Measurements from ENCODE around the gene KRTAP5-5.
"Not testable (repeated sequence)": the region's sequence is repeated elsewhere in the genome, so short reads cannot be mapped to it uniquely, and the experiment has no call there.

Gene KRTAP5-5, protein sequence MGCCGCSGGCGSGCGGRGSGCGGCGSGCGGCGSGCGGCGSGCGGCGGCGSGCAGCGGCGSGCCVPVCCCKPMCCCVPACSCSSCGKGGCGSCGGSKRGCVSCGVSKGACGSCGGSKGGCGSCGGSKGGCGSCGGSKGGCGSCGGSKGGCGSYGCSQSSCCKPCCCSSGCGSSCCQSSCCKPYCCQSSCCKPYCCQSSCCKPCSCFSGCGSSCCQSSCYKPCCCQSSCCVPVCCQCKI

DNA sequence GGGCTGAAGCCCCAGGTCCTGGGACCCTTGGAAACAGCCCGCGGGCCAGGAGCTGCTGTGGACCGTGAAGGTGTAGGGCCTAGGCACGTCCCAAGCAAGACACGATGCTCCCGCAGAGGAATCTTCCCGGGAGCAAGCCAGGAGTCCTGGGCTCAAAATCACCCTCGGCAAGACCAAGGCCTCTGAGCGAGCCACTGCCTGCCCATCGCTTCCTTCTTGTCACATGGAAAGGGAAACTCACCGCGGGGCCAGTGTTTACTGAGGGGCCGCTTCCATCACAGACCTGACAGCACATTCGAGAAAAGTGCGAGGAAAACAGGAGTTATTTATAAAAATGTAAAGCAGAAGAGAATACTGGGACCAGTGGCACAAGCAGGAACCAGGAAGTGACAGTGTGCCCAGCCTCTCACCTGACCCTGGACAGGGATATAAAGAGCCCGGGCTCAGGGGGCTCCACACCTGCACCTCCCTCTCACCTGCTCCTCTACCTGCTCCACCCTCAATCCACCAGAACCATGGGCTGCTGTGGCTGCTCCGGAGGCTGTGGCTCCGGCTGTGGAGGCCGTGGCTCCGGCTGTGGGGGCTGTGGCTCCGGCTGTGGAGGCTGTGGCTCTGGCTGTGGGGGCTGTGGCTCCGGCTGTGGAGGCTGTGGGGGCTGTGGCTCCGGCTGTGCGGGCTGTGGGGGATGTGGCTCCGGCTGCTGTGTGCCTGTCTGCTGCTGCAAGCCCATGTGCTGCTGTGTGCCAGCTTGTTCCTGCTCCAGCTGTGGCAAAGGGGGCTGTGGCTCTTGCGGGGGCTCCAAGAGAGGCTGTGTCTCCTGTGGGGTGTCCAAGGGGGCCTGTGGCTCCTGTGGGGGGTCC is at the start of gene KRTAP5-5:
KRTAP5-5 (plus strand) TSS at position 450 of the 860 bp plus-strand sequence; CDS start at position 516, 66 bp downstream.
- DNase-seq: no peak

DNA sequence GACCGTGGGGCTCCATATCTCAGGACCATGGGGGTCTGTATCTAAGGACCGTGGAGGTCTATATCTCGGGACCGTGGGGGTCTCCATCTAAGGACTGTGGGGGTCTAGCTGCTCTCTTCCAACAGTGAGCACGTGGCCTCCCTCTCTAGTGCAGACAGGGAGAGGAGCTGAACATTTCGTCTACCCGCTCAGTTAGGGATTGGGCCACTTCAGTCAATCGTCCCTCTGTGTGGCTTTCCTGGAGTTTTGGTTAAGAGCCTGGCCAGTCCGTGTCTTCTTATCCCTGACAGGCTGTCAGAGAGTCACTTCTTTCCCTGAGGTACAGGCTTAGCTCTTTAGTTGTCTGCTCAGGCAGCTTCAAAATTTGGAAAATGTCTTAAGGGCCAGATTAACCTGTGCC is 47.6 kb upstream of the KRTAP5-5 start:
- DNase-seq: no peak

DNA sequence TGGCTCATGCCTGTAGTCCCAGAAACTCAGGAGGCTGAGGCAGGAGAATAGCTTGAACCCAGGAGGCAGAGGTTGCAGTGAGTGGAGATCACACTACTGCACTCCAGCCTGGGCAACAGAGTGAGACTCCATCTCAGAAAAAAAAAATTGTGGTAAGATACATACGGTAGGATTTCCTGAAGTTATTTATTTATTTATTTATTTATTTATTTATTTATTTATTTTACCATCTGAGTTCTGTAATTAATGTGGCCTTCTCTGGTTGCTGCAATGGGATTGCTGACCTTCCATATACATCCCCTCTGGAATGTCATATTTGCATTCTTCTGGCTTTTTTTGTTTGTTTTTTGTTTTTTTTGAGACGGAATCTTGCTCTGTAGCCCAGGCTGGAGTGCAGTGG is 46.7 kb upstream of the KRTAP5-5 start:
- DNase-seq: not testable (repeated sequence)

DNA sequence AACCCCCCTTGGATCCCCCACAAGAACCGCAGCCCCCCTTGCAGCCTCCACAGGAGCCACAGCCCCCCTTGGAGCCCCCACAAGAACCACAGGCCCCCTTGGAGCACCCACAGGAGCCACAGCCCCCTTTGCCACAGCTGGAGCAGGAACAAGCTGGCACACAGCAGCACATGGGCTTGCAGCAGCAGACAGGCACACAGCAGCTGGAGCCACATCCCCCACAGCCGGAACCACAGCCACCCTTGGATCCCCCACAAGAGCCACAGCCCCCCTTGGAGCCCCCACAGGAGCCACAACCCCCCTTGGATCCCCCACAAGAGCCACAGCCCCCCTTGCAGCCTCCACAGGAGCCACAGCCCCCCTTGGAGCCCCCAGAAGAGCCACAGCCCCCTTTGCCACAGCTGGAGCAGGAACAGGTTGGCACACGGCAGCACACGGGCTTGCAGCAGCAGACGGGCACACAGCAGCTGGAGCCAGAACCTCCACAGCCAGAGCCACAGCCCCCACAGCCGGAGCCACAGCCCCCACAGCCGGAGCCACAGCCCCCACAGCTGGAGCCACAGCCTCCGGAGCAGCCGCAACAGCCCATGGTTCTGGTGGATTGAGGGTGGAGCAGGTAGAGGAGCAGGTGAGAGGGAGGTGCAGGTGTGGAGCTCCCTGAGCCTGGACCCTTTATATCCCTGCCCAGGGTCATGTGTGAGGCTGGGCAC is 44.8 kb upstream of the KRTAP5-5 start, which contains the start of gene KRTAP5-1:
KRTAP5-1 (minus strand) TSS at position 623 of the 710 bp plus-strand sequence; CDS start at position 589, 34 bp downstream.
- not testable (repeated sequence) for DNase-seq

DNA sequence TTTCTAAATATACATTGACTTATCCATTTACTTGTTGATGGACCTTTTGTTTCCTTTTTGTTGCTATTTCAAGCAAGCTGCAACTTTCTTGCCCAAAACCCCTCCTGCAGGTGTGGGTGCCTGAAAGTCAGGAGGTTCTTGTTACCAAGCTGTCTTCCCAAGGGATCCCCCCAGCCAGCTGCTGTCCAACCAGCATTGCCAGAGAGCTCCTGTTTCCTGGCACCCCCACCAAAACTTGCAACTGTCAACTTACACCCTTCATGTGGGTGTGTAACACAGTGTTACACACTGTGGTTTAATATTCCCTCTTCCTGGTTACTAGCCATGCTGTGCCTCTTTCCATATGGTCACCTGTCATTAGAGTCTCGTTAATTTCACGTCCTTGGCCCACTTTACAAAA is 42.9 kb upstream of the KRTAP5-5 start:
- DNase-seq: no peak

DNA sequence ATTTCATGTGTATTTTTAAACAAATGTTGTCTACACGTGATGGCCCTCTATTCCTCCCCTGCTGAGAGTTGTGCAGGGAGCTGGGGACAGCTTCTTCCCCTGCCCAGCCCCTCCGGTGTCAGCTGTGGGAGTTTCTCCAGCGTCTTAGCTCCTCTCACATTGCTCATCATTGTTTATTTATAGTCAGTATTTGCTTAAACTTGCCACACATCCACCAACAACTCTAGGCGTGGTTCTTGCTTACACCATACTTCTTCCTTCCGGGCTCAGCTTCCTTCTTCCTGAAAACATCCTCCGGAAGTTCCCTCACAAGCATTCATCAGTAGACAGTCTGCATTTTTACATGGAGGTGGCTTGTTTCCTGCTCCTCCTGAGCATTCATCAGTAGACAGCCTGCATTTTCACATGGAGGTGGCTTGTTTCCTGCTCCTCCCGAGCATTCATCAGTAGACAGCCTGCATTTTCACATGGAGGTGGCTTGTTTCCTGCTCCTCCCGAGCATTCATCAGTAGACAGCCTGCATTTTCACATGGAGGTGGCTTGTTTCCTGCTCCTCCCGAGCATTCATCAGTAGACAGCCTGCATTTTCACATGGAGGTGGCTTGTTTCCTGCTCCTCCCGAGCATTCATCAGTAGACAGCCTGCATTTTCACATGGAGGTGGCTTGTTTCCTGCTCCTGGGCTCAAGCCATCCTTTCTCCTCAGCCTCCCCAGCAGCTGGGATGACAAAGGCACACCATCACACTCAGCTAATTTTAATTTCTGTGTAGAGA is 40.2 kb upstream of the KRTAP5-5 start:
- not testable (repeated sequence) for DNase-seq

DNA sequence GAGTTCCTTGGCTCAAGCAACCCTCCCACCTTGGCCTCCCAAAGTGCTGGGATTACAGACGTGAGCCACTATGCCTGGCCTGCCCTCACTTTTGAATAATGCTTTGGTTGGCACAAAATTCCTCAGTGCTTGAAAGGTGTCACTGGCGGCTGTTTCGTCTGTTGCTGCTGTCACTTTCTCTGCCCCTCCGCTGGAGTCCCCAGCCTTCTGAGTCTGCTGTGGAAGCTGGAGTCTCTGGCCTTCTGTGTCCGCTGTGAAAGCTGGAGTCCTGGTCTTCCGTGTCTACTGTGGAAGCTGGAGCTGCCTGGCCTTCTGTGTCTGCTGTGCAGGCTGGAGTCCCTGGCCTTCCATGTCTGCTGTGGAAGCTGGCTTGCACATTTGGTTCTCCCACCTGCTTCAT is 39.6 kb upstream of the KRTAP5-5 start:
- no peak for DNase-seq

DNA sequence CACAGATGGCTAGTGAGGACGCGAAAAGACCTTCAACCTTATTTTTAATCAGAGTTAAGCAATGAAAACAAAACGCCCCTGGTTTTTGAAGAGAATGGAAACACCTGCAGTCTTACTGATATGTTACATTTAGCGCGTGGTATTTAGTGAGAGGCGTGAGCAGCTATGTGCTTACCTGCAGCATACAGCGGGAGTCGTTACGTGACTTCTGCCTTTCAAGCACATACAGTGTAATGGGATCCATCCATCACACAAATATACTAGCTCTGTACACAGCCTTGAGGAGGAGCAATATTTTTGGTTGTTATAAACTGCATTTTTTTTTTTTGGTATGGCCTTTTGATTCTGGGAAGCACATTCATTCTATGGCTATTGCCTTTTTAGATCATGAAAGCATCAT is 36.9 kb upstream of the KRTAP5-5 start:
- DNase-seq: no peak

DNA sequence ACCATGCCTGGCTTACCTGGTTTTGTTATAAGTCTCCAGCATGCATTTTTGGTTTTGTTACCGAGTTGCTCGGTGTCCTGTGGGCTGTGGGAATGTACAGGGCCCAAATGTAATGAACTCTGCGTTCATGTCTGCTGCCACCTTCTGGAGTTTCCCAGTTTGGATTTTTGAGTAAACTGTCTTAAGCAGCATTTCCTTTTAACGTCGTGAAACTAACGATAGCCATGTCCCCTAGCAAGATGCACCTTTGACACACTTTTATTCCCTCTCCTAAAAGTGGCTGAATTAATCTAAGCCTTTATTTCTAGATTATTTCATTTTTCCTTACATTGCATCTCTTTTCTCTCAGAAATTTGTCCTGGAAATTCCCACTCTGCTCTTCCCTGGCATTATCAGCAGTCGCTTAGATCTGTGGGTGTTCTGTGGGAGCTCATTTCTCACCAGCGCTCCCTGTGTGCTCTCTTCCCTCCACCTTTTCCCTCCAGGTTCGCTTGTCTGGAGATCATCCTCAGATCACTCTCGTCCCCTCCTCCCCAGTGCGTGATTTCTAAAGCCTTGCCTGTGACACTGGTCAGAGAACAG is 33.5 kb upstream of the KRTAP5-5 start:
- DNase-seq: not testable (repeated sequence)

DNA sequence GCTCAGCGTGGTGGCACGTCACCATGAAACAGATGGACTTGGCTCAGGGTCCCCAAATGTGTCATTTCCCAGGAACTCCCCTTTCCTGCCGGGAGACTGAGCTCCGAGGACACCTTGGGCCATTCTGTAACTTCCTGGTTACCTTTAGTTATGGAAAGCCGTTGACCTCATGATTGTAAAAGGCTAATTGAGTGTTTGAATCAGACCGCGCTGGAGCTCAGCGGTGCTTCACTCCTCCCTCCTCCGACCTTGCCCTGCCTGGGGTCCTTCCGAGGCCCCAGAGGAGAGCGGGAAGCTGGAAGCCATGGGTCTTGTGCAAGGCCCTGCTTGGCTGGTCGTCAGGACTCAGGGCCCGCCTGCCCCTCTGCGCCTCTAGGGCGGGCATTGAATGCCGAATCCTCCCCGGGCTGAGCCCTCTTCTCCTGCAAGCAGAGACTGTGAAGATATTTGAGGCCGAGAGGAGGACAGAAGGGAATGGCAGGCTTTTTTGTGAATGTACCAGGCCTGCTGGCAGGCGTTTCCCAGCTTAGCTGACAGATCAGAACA is 32.9 kb upstream of the KRTAP5-5 start:
- not testable (repeated sequence) for DNase-seq

DNA sequence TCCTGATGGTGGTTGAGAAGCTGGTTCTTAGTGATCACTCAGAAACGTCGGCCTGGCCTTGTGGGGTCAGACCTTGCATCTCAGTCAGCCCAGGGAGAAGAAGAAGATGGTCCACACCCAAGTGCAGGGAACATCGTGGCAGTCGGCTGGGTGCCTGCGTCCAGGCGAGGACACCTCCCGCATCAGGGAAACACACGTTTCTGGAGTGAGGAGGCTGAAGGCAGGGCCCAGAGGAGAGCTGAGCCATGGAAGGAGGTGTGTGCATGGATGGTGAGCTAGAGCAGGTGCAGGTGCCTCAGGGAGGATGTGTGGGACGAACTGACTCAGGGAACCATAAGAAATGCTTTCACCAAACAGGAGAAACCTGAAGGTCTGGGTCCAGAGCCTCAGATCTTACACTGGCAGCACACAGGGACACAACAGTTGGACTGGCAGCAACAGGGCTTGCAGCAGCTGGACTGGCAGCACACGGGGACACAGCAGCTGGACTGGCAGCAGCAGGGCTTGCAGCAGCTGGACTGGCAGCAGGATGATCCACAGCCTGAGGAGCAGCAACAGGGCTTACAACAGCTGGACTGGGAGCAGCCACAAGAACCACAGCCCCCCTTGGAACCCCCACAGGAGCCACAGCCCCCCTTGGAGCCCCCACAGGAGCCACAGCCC is 32.1 kb upstream of the KRTAP5-5 start:
- no peak for DNase-seq

DNA sequence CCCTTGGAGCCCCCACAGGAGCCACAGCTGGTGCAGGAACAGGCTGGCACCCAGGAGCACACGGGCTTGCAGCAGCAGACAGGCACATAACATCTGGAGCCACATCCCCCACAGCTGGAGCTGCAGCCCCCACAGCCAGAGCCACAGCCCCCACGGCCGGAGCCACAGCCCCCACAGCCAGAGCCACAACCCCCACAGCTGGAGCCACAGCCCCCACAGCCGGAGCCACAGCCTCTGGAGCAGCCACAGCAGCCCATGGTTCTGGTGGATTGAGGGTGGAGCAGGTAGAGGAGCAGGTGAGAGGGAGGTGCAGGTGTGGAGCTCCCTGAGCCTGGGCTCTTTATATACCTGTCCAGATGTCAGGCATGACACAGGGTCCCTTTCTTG is 31.6 kb upstream of the KRTAP5-5 start, which contains the start of gene KRTAP5-2:
KRTAP5-2 (minus strand) TSS at position 301 of the 387 bp plus-strand sequence; CDS start at position 257, 44 bp downstream.
- DNase-seq: no peak

DNA sequence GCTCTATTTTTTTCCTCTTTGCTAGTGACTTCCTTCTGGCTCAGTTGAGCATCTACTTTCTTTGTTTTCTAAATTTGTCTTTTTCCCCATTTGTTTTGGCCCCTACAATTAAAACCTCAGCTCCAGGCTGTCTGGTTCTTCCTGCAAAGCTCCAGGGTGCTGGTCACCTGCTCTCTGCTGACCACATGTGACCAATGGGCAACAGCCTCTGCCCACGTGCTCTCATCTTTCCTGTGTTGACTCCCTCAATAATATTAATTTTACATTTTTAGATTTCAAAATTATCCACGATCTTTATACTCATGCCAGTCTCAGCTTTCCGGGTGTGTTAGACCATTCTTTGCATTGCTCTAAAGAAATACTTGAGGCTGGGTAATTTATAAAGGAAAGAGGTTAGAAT is 31.2 kb upstream of the KRTAP5-5 start:
- not testable (repeated sequence) for DNase-seq

DNA sequence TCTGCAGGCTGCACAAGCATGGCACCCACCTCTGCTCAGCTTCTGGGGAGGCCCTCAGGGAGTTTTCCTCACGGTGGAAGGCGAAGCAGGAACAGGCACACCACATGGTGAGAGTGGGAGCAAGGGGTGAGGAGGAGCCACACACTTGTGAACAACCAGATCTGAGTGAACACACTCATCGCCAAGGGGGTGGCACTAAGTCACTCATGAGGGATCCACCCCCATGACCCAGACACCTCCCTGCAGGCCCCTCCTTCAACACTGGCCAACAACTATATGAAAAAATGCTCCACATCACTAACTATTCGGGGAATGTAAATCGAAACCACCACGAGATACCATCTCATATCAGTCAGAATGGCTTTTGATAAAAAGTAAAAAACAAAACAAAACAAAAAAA is 30.8 kb upstream of the KRTAP5-5 start:
- no peak for DNase-seq

DNA sequence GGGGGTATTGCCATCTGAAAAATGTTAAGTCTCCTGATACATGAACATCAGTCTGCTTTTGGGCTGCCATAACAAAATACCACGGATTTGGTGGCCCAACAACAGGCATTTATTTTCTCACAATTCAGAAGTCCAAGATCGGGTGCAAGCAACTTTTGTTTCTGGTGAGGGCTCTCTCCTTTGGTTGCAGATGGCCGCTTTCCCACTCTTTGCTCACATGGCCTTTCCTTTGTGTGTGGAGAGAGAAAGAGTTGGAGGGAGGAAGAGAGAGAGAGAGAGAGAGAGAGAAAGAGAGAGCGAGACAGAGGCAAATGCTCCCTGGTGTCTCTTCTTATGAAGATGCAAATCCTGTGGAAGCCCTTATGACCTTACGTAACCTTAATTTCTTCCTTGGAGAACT is 28.9 kb upstream of the KRTAP5-5 start:
- DNase-seq: no peak

DNA sequence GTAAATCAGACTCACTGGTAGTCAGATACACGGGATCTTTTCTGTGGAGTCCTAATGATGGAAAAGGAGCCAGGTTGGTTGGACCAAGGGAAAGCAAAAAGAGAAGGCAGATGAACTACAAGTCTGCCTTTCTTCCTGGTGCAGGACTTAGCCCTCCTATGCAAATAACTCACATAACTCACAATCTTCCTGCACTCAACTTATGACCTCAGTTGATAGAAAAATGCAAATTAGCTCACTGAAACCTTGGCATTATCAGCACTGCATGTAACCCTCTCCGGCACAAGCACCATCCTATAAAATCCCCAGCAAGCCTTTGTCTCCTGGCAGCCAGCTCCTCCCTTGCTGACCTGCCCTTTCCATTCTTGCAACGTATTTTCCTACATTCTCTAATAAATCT is 27.9 kb upstream of the KRTAP5-5 start:
- DNase-seq: not testable (repeated sequence)

DNA sequence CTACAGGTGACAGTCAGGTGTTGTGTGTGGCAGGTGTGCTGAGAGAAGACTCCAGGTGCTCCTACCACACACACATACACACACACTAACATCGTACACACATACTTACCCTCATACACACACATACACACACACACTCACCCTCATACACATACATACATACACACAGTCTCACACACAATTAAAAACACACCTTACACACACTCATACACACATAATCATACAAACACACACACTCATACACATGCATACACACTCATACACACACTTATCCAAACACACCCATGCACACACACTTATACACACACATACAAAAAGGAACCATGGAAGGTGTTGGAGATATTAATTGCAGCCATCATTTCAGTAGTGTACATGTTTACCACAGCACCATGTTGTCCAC is 25.9 kb upstream of the KRTAP5-5 start:
- DNase-seq: no peak

DNA sequence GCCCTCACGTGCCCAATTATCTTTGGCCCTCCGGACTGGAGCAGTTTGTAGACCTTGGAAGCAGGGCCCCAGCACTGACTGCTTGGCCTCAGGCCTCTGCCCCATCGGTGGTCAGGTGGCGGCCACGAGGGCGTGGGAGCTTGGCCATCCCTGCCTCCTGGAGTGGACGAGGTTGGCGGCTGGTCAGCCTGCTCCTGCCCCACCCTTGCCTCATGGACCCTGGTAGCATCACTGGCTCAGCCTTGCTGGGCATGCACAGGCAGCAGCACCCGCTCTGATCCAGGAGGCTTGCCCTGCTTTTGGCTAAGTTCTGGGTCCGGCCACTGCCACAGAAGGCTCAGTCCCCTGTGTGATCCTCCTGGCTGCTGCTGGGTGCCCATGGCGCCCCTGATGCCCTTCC is 25.4 kb upstream of the KRTAP5-5 start:
- DNase-seq: no peak

DNA sequence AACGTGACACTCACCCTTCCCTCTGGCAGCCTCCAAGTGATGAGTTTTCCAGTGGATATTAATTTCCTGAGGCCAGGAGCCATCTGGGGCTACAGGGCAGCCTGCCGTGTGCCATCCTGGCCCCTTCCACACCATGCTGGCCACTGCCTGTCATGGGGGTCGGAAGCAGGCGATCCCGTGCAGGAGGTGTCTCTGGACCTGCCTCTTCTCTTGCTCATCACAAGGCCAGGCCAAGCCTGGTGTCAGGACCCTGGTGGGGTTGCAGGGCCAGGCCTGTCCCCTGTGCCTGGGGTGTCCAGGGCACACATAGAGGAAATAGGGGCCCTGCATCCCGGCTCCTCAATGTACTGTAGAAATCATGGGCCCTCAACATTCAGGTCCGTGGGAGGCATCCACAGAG is 24.9 kb upstream of the KRTAP5-5 start:
- DNase-seq: no peak

DNA sequence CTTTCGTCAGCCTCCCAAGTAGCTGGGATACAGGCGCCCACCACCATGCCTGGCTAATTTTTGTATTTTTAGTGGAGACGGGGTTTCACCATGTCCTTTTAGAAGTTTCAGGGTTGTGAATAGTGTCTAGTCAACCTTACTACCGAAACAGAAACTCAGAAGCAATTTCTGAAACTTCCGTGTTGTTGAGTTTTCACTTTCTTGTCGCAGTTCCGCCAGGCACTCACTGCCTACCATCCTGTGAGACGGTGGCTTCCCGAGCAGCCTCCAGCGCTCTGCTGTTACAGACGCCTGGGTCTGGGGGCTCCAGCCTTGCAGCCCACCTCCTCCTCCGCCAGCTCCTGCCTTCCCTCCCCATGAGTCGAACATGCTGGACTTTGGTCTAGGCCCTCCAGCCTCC is 23.7 kb upstream of the KRTAP5-5 start:
- not testable (repeated sequence) for DNase-seq

DNA sequence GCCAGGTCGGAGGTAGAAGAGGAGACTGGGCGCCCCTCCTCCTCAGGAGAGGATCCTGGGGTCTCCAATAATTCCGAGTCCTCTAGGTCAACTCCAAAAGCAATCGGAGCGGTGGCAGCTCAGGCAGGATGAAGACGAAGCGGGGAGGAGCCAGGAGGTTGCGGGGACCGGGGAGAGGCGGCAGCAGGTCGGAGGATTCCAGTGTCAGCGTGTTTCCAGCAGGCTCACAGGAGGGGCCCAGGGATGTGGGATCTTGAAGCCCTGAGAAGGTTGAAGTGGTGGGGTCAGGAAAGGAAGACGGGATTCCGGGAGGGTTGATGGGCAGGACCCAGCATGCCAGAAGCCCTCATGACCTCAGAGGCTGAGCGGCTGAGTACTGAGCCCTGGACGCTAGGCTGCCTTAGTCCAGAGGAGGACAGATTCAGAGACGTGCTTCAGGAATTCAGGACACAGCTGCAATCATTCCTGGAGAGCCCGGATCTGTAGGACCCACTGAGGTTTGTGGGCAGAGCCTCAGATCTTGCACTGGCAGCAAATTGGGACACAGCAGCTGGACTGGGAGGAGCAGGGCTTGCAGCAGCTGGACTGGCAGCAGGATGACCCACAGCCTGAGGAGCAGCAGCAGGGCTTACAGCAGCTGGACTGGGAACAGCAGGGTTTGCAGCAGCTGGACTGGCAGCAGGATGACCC is 22.3 kb upstream of the KRTAP5-5 start:
- DNase-seq: not testable (repeated sequence)

Data from 8988T (cell line).